Esophagus muscularis mucosa (tissue), 4 donors: ENCODE measurements around the gene H6PD. TPM values are rescaled to one million over a fixed set of nuclear protein-coding genes. Genes with fewer than 3 reads are reported as not detected.
A peak's percentile ranks its signal among the peaks of the same experiment; 100 is the strongest.

Experiments used
- DNase-seq: peaks from one replicate; pipeline ENCODE4 v3.0.0-alpha.2; 2017; ENCODE audit errors: extremely low spot score
- H3K27ac ChIP-seq, 4 donors: fragments of 200-600 bp; sonication (generic); replicated peaks in 1 of 4; 1 replicate in 3 of 4; 2 replicates in 1 of 4; pipeline ENCODE4 v1.5.1; 2016 to 2019; ENCODE audit warnings: mild to moderate bottlenecking in 1 of 4
- H3K27me3 ChIP-seq, 4 donors: fragments of 200-600 bp; sonication (generic); one replicate each; pipeline versions ENCODE4 v1.5.1 to v1.6.0; 2016 to 2019
- H3K36me3 ChIP-seq, 4 donors: fragments of 200-600 bp; sonication (generic); one replicate each; pipeline ENCODE4 v1.5.1; 2016 to 2019
- H3K4me1 ChIP-seq, 4 donors: fragments of 200-600 bp; sonication (generic); one replicate each; pipeline ENCODE4 v1.5.1; 2016 to 2019
- H3K4me3 ChIP-seq, 4 donors: fragments of 200-600 bp; sonication (generic); 1 replicate in 2 of 4; 2 replicates in 2 of 4; pipeline ENCODE4 v1.5.1; 2016 to 2019; ENCODE audit warnings: mild to moderate bottlenecking in 4 of 4, moderate library complexity in 1 of 4
- H3K9me3 ChIP-seq, 4 donors: fragments of 200-600 bp; sonication (generic); 1 replicate in 3 of 4; 2 replicates in 1 of 4; pipeline ENCODE4 v1.5.1; 2016 to 2019
- CTCF ChIP-seq, 3 experiments: fragments of 200-600 bp in 2 of 3; fragments of 450-650 bp in 1 of 3; sonication (generic) in 2 of 3; IDR thresholded peaks; one replicate each; pipeline ENCODE4 v1.5.1; 2017 to 2019; ENCODE audit warnings: antibody characterized with exemption in 3 of 3, mild to moderate bottlenecking in 2 of 3, moderate library complexity in 1 of 3
- EP300 ChIP-seq: sonication (generic); formaldehyde crosslinking; IDR thresholded peaks from one replicate; pipeline ENCODE4 v1.6.1; 2017; ENCODE audit warnings: antibody characterized with exemption
- POLR2A ChIP-seq: fragments of 450-650 bp; IDR thresholded peaks from one replicate; pipeline ENCODE4 v1.6.1; 2017; ENCODE audit warnings: antibody characterized with exemption, moderate library complexity, mild to moderate bottlenecking, low read depth
- POLR2AphosphoS5 ChIP-seq, 2 donors: sonication (generic); formaldehyde crosslinking; IDR thresholded peaks; one replicate each; pipeline ENCODE4 v1.6.1; 2017; ENCODE audit warnings: antibody characterized with exemption in 2 of 2
- whole genome bisulfite sequencing: methylation state at CpG from one replicate; pipeline ENCODE4 v1.1.5; 2018; 5-methylcytosine and 5-hydroxymethylcytosine counted together
- intact Hi-C: fragments of 100-400 bp; cut with DNase I; formaldehyde crosslinking; loops from one replicate; pipeline ENCODE4 v1.15.1; 2023
- total RNA-seq, 4 donors: library from RNA; depleted of rRNA; stranded (reverse); fragments of >200 nt; gene quantifications; one replicate each; pipeline versions ENCODE4 v1.1.0 to v1.2.1, GENCODE V29; 2016

H6PD gene
- total RNA-seq, 4 donors from 2014 or later = 31.1 to 54.4 (median 38.4) TPM

- Histone ChIP-seq H3K9me3 (no peaks in the 10 kb centered on the region), H3K27ac (peak overlapping the region; percentile 86 to 96 (median 94)), H3K4me1 (peaks cover 45 to 54% (median 52%) of the 10 kb centered on the region in 4 donors), H3K4me3 (peak overlapping the region; percentile 61 to 92 (median 71)), H3K27me3 (no peaks in the 10 kb centered on the region), H3K36me3 (no peaks in the 10 kb centered on the region)
- WGBS = 51% methylated on average over 3 of the region's 3 CpGs
- no peak for DNase-seq
- intact Hi-C loops = no loop called here
- TF ChIP-seq POLR2AphosphoS5 (IDR thresholded peaks at IDR 0.05) = no peak
- no peak for TF ChIP-seq CTCF (IDR thresholded peaks at IDR 0.05)
- no peak for TF ChIP-seq EP300
- TF ChIP-seq POLR2A = no peak
These were observed 692 bp upstream of the H6PD start for GRCh38 chr1:9233942-9234222.

GRCh38 chr1:9235096-9235459, 504 bp downstream of the H6PD start:
- Histone ChIP-seq H3K27ac (peak overlapping the region; percentile 86 to 96 (median 94)), H3K4me1 (peaks cover 55 to 66% (median 63%) of the 10 kb centered on the region in 4 donors), H3K27me3 (no peaks in the 10 kb centered on the region), H3K4me3 (peak overlapping the region; percentile 61 to 92 (median 71)), H3K36me3 (no peaks in the 10 kb centered on the region), H3K9me3 (no peaks in the 10 kb centered on the region)
- no peak for DNase-seq
- no peak for TF ChIP-seq POLR2A
- TF ChIP-seq EP300 = no peak
- no peak for TF ChIP-seq CTCF (IDR thresholded peaks at IDR 0.05)
- TF ChIP-seq POLR2AphosphoS5 (IDR thresholded peaks at IDR 0.05) = no peak
- intact Hi-C loops = no loop called here
- no CpG with 5 or more reads among the region's 28 CpGs for WGBS

- intact Hi-C loops = no loop called here
- WGBS = 86% methylated on average over 10 of the region's 10 CpGs
These were observed 986 bp downstream of the H6PD start for GRCh38 chr1:9235560-9235959.

GRCh38 chr1:9238134-9238533, 3.6 kb downstream of the H6PD start:
- no peaks in the 10 kb centered on the region for H3K27me3 ChIP-seq
- H3K36me3 ChIP-seq = no peaks in the 10 kb centered on the region
- H3K9me3 ChIP-seq = no peaks in the 10 kb centered on the region
- TF ChIP-seq EP300 (no peak), POLR2AphosphoS5 (IDR thresholded peaks at IDR 0.05) (no peak), CTCF (IDR thresholded peaks at IDR 0.05) (no peak), POLR2A (no peak)
- H3K27ac ChIP-seq = peak overlapping the region; percentile 76 to 84 (median 83)
- H3K4me3 ChIP-seq = no peak overlapping the region
- intact Hi-C loops = no loop called here
- WGBS = 72% methylated on average over 6 of the region's 6 CpGs
- DNase-seq = no peak
- peaks cover 81 to 94% (median 90%) of the 10 kb centered on the region in 4 donors for H3K4me1 ChIP-seq

More at GRCh38 chr1:9235560-9235959, 986 bp downstream of the H6PD start:
- no peak for DNase-seq
- H3K4me3 ChIP-seq = peak overlapping the region; percentile 61 to 92 (median 71)
- H3K27me3 ChIP-seq = no peaks in the 10 kb centered on the region
- H3K4me1 ChIP-seq = peaks cover 60 to 71% (median 68%) of the 10 kb centered on the region in 4 donors
- H3K9me3 ChIP-seq = no peaks in the 10 kb centered on the region
- H3K27ac ChIP-seq = peak overlapping the region; percentile 86 to 96 (median 94)
- no peaks in the 10 kb centered on the region for H3K36me3 ChIP-seq
- no peak for TF ChIP-seq CTCF (IDR thresholded peaks at IDR 0.05)
- no peak for TF ChIP-seq EP300
- TF ChIP-seq POLR2A = no peak
- TF ChIP-seq POLR2AphosphoS5 (IDR thresholded peaks at IDR 0.05) = no peak

- no peak for DNase-seq
- H3K4me3 ChIP-seq = no peak overlapping the region
- peak overlapping the region; percentile 76 to 84 (median 83) for H3K27ac ChIP-seq
- TF ChIP-seq CTCF (IDR thresholded peaks at IDR 0.05) (no peak), POLR2AphosphoS5 (IDR thresholded peaks at IDR 0.05) (no peak), EP300 (no peak), POLR2A (no peak)
- no peaks in the 10 kb centered on the region for H3K9me3 ChIP-seq
- no peaks in the 10 kb centered on the region for H3K36me3 ChIP-seq
- H3K27me3 ChIP-seq = no peaks in the 10 kb centered on the region
- 44% methylated on average over 4 of the region's 4 CpGs for WGBS
- intact Hi-C loops = no loop called here
- H3K4me1 ChIP-seq = peaks cover 81 to 94% (median 90%) of the 10 kb centered on the region in 4 donors
These were observed 4.0 kb downstream of the H6PD start for GRCh38 chr1:9238550-9238949.
